Measurements from ENCODE around the gene P3H4.
"Not testable (repeated sequence)": the region's sequence is repeated elsewhere in the genome, so short reads cannot be mapped to it uniquely, and the experiment has no call there.

The P3H4 gene

GRCh38 chr17:41782142-41782541 is 29.6 kb downstream of the P3H4 start:
- Histone ChIP-seq H3K4me1 (ENCODE audit: control insufficient read depth in 5 of 5, insufficient read depth in 5 of 5, low read length in 5 of 5) (peaks cover 12 to 75% (median 59%) of the 10 kb centered on the region in 5 donors), H3K27me3 (ENCODE audit: control insufficient read depth in 5 of 5, insufficient read depth in 4 of 5, low read length in 5 of 5) (no peaks in the 10 kb centered on the region), H3K9ac (ENCODE audit: low read length in 5 of 5) (peak overlapping the region in 2 of 5 donors; percentile 37 to 38), H3K9me3 (ENCODE audit: control insufficient read depth in 5 of 5, low read length in 5 of 5) (no peaks in the 10 kb centered on the region), H3K4me3 (ENCODE audit: low read depth in 1 of 5, low read length in 5 of 5) (peak overlapping the region in 2 of 5 donors; percentile 9 to 18), H3K27ac (ENCODE audit: low read depth, low read length) (peak overlapping the region; percentile 54), H3K36me3 (ENCODE audit: control insufficient read depth in 5 of 5, insufficient read depth in 5 of 5, low read length in 5 of 5) (no peaks in the 10 kb centered on the region)

GRCh38 chr17:41781404-41782110 is 30.2 kb downstream of the P3H4 start:
- no peak overlapping the region for H3K4me3 ChIP-seq (ENCODE audit: low read depth in 1 of 5, low read length in 5 of 5)

DNA sequence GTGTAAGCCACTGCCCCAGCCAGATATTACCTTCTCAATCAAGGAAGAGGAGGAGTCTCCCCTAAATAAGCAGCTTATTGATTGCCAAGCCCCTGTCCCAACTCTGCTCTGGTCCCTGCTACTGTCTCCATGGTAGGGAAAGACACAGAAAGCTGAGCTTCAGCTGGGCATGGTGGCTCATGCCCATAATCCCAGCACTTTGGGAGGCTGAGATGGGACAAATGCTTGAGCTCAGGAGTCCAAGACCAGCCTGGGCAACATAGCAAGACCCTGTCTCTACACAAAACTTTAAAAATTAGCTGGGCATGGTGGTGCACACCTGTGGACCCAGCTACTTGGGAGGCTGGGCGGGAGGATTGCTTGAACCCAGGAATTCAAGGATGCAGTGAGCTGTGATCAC is 31.8 kb downstream of the P3H4 start:
- Histone ChIP-seq H3K4me1 (ENCODE audit: control insufficient read depth in 5 of 5, insufficient read depth in 5 of 5, low read length in 5 of 5) (peaks cover 20 to 82% (median 63%) of the 10 kb centered on the region in 5 donors), H3K36me3 (ENCODE audit: control insufficient read depth in 5 of 5, insufficient read depth in 5 of 5, low read length in 5 of 5) (no peaks in the 10 kb centered on the region), H3K27ac (ENCODE audit: low read depth, low read length) (no peak overlapping the region)

More at GRCh38 chr17:41781404-41782110, 30.2 kb downstream of the P3H4 start:
- Histone ChIP-seq H3K27ac (ENCODE audit: low read depth, low read length) (peak overlapping the region; percentile 54), H3K9me3 (ENCODE audit: control insufficient read depth in 5 of 5, low read length in 5 of 5) (no peaks in the 10 kb centered on the region), H3K4me1 (ENCODE audit: control insufficient read depth in 5 of 5, insufficient read depth in 5 of 5, low read length in 5 of 5) (peaks cover 15 to 79% (median 64%) of the 10 kb centered on the region in 5 donors), H3K9ac (ENCODE audit: low read length in 5 of 5) (peak overlapping the region in 2 of 5 donors; percentile 38 to 54), H3K27me3 (ENCODE audit: control insufficient read depth in 5 of 5, insufficient read depth in 4 of 5, low read length in 5 of 5) (no peaks in the 10 kb centered on the region), H3K36me3 (ENCODE audit: control insufficient read depth in 5 of 5, insufficient read depth in 5 of 5, low read length in 5 of 5) (no peaks in the 10 kb centered on the region)

GRCh38 chr17:41777574-41778188 is 34.1 kb downstream of the P3H4 start:
- Histone ChIP-seq H3K27ac (ENCODE audit: low read depth, low read length) (peak overlapping the region; percentile 76), H3K4me3 (ENCODE audit: low read depth in 1 of 5, low read length in 5 of 5) (peak overlapping the region in 2 of 5 donors; percentile 11 to 18), H3K27me3 (ENCODE audit: control insufficient read depth in 5 of 5, insufficient read depth in 4 of 5, low read length in 5 of 5) (no peaks in the 10 kb centered on the region), H3K4me1 (ENCODE audit: control insufficient read depth in 5 of 5, insufficient read depth in 5 of 5, low read length in 5 of 5) (peaks cover 20 to 77% (median 60%) of the 10 kb centered on the region in 5 donors), H3K9me3 (ENCODE audit: control insufficient read depth in 5 of 5, low read length in 5 of 5) (no peaks in the 10 kb centered on the region), H3K9ac (ENCODE audit: low read length in 5 of 5) (peak overlapping the region in 2 of 5 donors; percentile 20 to 52), H3K36me3 (ENCODE audit: control insufficient read depth in 5 of 5, insufficient read depth in 5 of 5, low read length in 5 of 5) (peaks cover 0 to 5% (median 2%) of the 10 kb centered on the region in 5 donors)

More for the DNA sequence above, 31.8 kb downstream of the P3H4 start:
- no peaks in the 10 kb centered on the region for H3K27me3 ChIP-seq (ENCODE audit: control insufficient read depth in 5 of 5, insufficient read depth in 4 of 5, low read length in 5 of 5)
- H3K9me3 ChIP-seq (ENCODE audit: control insufficient read depth in 5 of 5, low read length in 5 of 5), result no peaks in the 10 kb centered on the region
- no peak overlapping the region for H3K4me3 ChIP-seq (ENCODE audit: low read depth in 1 of 5, low read length in 5 of 5)
- no peak overlapping the region for H3K9ac ChIP-seq (ENCODE audit: low read length in 5 of 5)

DNA sequence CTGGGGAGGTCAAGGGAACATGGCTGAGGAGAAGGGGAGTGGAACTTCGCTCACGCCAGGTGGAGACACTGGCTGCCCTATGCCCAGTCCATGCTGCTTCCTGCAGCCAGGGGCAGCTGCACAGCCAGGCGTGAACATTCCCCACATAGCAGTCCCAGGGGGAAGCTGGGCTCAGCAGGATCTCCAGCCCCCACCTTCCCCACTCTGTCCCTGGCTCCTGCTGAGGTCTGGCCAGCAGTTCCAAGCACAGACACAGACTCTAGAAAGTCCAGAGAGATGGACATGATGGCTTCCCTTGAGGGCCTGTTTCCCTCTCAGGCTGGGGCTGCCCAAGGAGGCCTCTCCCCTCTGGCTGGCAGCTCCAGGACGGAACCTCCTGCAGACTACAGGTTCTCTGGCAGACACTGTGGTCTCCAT is 34.6 kb downstream of the P3H4 start:
- no peaks in the 10 kb centered on the region for H3K27me3 ChIP-seq (ENCODE audit: control insufficient read depth in 5 of 5, insufficient read depth in 4 of 5, low read length in 5 of 5)
- H3K36me3 ChIP-seq (ENCODE audit: control insufficient read depth in 5 of 5, insufficient read depth in 5 of 5, low read length in 5 of 5), result peaks cover 0 to 10% (median 7%) of the 10 kb centered on the region in 5 donors
- H3K4me3 ChIP-seq (ENCODE audit: low read depth in 1 of 5, low read length in 5 of 5), result peak overlapping the region in 3 of 5 donors; percentile 11 to 20 (median 18)
- H3K9ac ChIP-seq (ENCODE audit: low read length in 5 of 5), result peak overlapping the region in 2 of 5 donors; percentile 10 to 52
- H3K27ac ChIP-seq (ENCODE audit: low read depth, low read length), result peak overlapping the region; percentile 76
- H3K9me3 ChIP-seq (ENCODE audit: control insufficient read depth in 5 of 5, low read length in 5 of 5), result no peaks in the 10 kb centered on the region
- H3K4me1 ChIP-seq (ENCODE audit: control insufficient read depth in 5 of 5, insufficient read depth in 5 of 5, low read length in 5 of 5), result peaks cover 18 to 74% (median 55%) of the 10 kb centered on the region in 5 donors

- H3K27ac ChIP-seq (ENCODE audit: low read depth, low read length); H3K4me3 ChIP-seq (ENCODE audit: low read depth in 1 of 5, low read length in 5 of 5); H3K9ac ChIP-seq (ENCODE audit: low read length in 5 of 5); H3K9me3 ChIP-seq (ENCODE audit: control insufficient read depth in 5 of 5, low read length in 5 of 5); H3K27me3 ChIP-seq (ENCODE audit: control insufficient read depth in 5 of 5, insufficient read depth in 4 of 5, low read length in 5 of 5): not testable (repeated sequence)
- peaks cover 0 to 16% (median 10%) of the 10 kb centered on the region in 5 donors for H3K36me3 ChIP-seq (ENCODE audit: control insufficient read depth in 5 of 5, insufficient read depth in 5 of 5, low read length in 5 of 5)
- H3K4me1 ChIP-seq (ENCODE audit: control insufficient read depth in 5 of 5, insufficient read depth in 5 of 5, low read length in 5 of 5), result peaks cover 14 to 66% (median 48%) of the 10 kb centered on the region in 5 donors
These were observed 35.4 kb downstream of the P3H4 start for GRCh38 chr17:41776262-41776900.

GRCh38 chr17:41775394-41776226 is 36.1 kb downstream of the P3H4 start:
- H3K36me3 ChIP-seq (ENCODE audit: control insufficient read depth in 5 of 5, insufficient read depth in 5 of 5, low read length in 5 of 5), result peaks cover 0 to 22% (median 16%) of the 10 kb centered on the region in 5 donors
- H3K4me3 ChIP-seq (ENCODE audit: low read depth in 1 of 5, low read length in 5 of 5), result no peak overlapping the region
- H3K27me3 ChIP-seq (ENCODE audit: control insufficient read depth in 5 of 5, insufficient read depth in 4 of 5, low read length in 5 of 5), result no peaks in the 10 kb centered on the region
- H3K9ac ChIP-seq (ENCODE audit: low read length in 5 of 5), result no peak overlapping the region
- H3K9me3 ChIP-seq (ENCODE audit: control insufficient read depth in 5 of 5, low read length in 5 of 5), result no peaks in the 10 kb centered on the region
- peaks cover 13 to 63% (median 47%) of the 10 kb centered on the region in 5 donors for H3K4me1 ChIP-seq (ENCODE audit: control insufficient read depth in 5 of 5, insufficient read depth in 5 of 5, low read length in 5 of 5)
- H3K27ac ChIP-seq (ENCODE audit: low read depth, low read length), result no peak overlapping the region

DNA sequence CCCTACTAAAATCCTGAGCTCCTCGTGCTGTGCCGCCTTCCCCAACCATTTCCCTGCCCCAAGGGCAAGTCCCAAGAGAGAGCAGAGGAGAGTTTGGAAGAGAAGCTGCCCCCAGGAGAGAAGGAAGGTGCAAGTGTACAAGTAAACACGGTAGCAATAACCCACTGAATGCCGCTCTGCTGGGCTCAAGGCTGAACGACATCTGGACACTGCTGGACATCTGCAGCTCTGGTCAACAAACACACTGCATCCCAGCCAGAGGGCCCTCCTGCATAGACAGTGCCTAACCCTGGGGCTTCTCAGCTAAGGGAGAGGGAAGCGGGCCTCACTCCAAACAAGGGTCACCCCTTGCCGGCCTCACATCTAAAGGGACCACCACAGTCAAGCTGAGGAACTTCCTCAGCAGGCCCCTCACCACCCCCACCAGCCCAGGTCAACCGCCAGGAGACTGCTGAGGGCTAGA is 38.0 kb downstream of the P3H4 start:
- Histone ChIP-seq H3K9me3 (ENCODE audit: control insufficient read depth in 5 of 5, low read length in 5 of 5) (no peaks in the 10 kb centered on the region), H3K4me1 (ENCODE audit: control insufficient read depth in 5 of 5, insufficient read depth in 5 of 5, low read length in 5 of 5) (peaks cover 13 to 54% (median 42%) of the 10 kb centered on the region in 5 donors), H3K4me3 (ENCODE audit: low read depth in 1 of 5, low read length in 5 of 5) (no peak overlapping the region), H3K9ac (ENCODE audit: low read length in 5 of 5) (peak overlapping the region in 1 of 5 donors; percentile 30), H3K27me3 (ENCODE audit: control insufficient read depth in 5 of 5, insufficient read depth in 4 of 5, low read length in 5 of 5) (no peaks in the 10 kb centered on the region), H3K27ac (ENCODE audit: low read depth, low read length) (no peak overlapping the region), H3K36me3 (ENCODE audit: control insufficient read depth in 5 of 5, insufficient read depth in 5 of 5, low read length in 5 of 5) (peaks cover 0 to 40% (median 35%) of the 10 kb centered on the region in 5 donors)

DNA sequence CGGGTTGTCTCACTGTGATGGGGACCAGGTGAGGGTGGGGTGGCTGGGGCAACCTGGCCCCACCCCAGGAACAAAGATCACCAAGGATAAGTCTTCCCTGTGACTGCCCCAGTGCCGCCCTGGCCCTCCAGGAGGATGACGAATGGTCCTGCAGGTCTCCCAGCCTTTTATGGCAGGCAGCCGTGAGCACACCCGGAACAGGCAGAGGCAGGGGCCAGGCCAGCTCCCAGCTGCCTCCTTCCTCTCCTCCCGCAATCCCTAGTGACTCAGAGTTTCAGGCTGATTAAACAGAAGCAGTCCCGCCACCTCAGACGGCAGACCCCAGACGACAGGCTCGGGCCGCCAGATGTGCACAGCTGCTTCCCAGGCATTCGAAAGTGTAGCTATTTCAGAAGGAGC is 38.6 kb downstream of the P3H4 start:
- no peak overlapping the region for H3K27ac ChIP-seq (ENCODE audit: low read depth, low read length)
- H3K4me3 ChIP-seq (ENCODE audit: low read depth in 1 of 5, low read length in 5 of 5), result no peak overlapping the region
- H3K9me3 ChIP-seq (ENCODE audit: control insufficient read depth in 5 of 5, low read length in 5 of 5), result no peaks in the 10 kb centered on the region
- no peak overlapping the region for H3K9ac ChIP-seq (ENCODE audit: low read length in 5 of 5)
- no peaks in the 10 kb centered on the region for H3K27me3 ChIP-seq (ENCODE audit: control insufficient read depth in 5 of 5, insufficient read depth in 4 of 5, low read length in 5 of 5)
- peaks cover 13 to 54% (median 39%) of the 10 kb centered on the region in 5 donors for H3K4me1 ChIP-seq (ENCODE audit: control insufficient read depth in 5 of 5, insufficient read depth in 5 of 5, low read length in 5 of 5)
- H3K36me3 ChIP-seq (ENCODE audit: control insufficient read depth in 5 of 5, insufficient read depth in 5 of 5, low read length in 5 of 5), result peaks cover 0 to 46% (median 39%) of the 10 kb centered on the region in 5 donors

Measured in subcutaneous abdominal adipose tissue (tissue), 5 donors.